Osteoblast (primary cell): ENCODE measurements around the gene CACNB2. TPM values are rescaled to one million over a fixed set of nuclear protein-coding genes. Genes with fewer than 3 reads are reported as not detected.

Experiments used
- DNase-seq: peaks from one replicate; pipeline ENCODE4 v3.0.0; 2011; ENCODE audit warnings: low spot score, mixed read lengths; ENCODE audit not compliant: insufficient read length; ENCODE audit errors: missing footprints
- H2AFZ ChIP-seq: 2 replicates; pipeline ENCODE4 v1.6.0; 2011; ENCODE audit warnings: mild to moderate bottlenecking, low read length
- H3K27ac ChIP-seq: 2 replicates; pipeline ENCODE4 v1.5.1; 2011; ENCODE audit warnings: mild to moderate bottlenecking, low read depth, low read length, moderate library complexity
- H3K27me3 ChIP-seq: 2 replicates; pipeline ENCODE4 v1.6.0; 2012; ENCODE audit warnings: mild to moderate bottlenecking, control low read depth, inconsistent platforms, low read length, moderate library complexity; ENCODE audit not compliant: insufficient read depth
- H3K36me3 ChIP-seq: 2 replicates; pipeline ENCODE4 v1.5.1; 2011; ENCODE audit warnings: mild to moderate bottlenecking, low read length, control low read depth, moderate library complexity; ENCODE audit not compliant: insufficient read depth
- H3K4me1 ChIP-seq: 2 replicates; pipeline ENCODE4 v1.5.1; 2011; ENCODE audit warnings: mild to moderate bottlenecking, low read length, control low read depth, moderate library complexity; ENCODE audit not compliant: insufficient read depth
- H3K4me2 ChIP-seq: 2 replicates; pipeline ENCODE4 v1.6.0; 2011; ENCODE audit warnings: mild to moderate bottlenecking, low read length; ENCODE audit not compliant: insufficient read depth
- H3K4me3 ChIP-seq: fragments of 200-600 bp; sonication (generic); 3 replicates; pipeline ENCODE4 v1.5.1; 2012; ENCODE audit warnings: mild to moderate bottlenecking, low read length, inconsistent platforms; ENCODE audit not compliant: insufficient read depth
- H3K79me2 ChIP-seq: 2 replicates; pipeline ENCODE4 v1.6.0; 2012; ENCODE audit warnings: mild to moderate bottlenecking, low read length, control low read depth, inconsistent platforms; ENCODE audit not compliant: insufficient read depth
- H3K9me3 ChIP-seq: 2 replicates; pipeline ENCODE4 v1.5.1; 2011; ENCODE audit warnings: low read depth, low read length, control low read depth
- H4K20me1 ChIP-seq: 2 replicates; pipeline ENCODE4 v1.6.0; 2012; ENCODE audit warnings: mild to moderate bottlenecking, low read length, control low read depth; ENCODE audit not compliant: insufficient read depth
- total RNA-seq: library from RNA; depleted of rRNA; stranded (reverse); fragments of >200 nt; gene quantifications from 2 replicates; pipeline ENCODE4 v1.2.3, GENCODE V29; 2012
- TF ChIP-seq, protein P1 (sequence below): IDR thresholded peaks from 2 replicates; pipeline ENCODE4 v1.5.1; 2011; ENCODE audit warnings: mild to moderate bottlenecking, low read depth, low read length, moderate library complexity; ENCODE audit errors: extremely low read depth

Gene CACNB2
- total RNA-seq, 1 donor = under 0.01 TPM

DNA sequence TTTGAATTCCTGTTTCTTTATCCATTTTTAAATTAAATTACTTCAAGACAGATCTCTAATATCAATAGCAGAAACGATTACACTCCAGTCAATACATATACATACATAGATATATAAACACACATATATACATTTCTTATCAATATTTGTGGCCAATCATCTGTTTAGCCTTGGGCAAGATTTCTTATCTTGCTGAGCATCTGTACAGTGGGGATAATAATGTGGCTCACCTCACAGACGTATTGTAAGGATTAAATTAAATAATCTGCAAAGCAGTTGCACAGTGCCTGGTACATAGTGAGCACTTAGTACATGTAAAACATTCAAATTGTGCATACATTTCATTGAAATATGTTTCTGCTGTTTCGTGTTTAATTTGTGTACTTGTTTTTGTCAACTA, 17.5 kb upstream of the CACNB2 start:
- Histone ChIP-seq H3K27ac (no peak overlapping the region), H3K36me3 (no peaks in the 10 kb centered on the region), H3K4me1 (no peaks in the 10 kb centered on the region), H3K79me2 (no peaks in the 10 kb centered on the region), H3K9me3 (no peaks in the 10 kb centered on the region), H2AFZ (no peak overlapping the region), H3K27me3 (peaks cover 5% of the 10 kb centered on the region), H3K4me2 (no peak overlapping the region), H3K4me3 (no peak overlapping the region), H4K20me1 (no peaks in the 10 kb centered on the region)
- TF ChIP-seq, protein P1, sequence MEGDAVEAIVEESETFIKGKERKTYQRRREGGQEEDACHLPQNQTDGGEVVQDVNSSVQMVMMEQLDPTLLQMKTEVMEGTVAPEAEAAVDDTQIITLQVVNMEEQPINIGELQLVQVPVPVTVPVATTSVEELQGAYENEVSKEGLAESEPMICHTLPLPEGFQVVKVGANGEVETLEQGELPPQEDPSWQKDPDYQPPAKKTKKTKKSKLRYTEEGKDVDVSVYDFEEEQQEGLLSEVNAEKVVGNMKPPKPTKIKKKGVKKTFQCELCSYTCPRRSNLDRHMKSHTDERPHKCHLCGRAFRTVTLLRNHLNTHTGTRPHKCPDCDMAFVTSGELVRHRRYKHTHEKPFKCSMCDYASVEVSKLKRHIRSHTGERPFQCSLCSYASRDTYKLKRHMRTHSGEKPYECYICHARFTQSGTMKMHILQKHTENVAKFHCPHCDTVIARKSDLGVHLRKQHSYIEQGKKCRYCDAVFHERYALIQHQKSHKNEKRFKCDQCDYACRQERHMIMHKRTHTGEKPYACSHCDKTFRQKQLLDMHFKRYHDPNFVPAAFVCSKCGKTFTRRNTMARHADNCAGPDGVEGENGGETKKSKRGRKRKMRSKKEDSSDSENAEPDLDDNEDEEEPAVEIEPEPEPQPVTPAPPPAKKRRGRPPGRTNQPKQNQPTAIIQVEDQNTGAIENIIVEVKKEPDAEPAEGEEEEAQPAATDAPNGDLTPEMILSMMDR = no peak
- no peak for DNase-seq

DNA sequence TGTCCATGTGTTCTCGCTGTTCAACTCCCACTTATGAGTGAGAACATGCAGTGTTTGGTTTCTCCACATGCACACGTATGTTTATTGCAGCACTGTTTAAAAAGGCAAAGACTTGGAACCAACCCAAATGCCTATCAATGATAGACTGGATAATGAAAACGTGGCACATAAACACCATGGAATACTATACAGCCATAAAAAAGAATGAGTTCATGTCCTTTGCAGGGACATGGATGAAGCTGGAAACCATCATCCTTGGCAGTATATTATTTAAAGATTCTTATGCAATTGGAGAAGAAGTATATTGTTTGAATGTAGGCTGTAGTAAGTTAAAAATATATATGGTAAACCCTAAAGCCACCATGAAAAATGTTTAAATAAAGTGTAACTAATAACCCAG, 7.2 kb upstream of the CACNB2 start:
- Histone ChIP-seq H3K27ac (no peak overlapping the region), H3K27me3 (peaks cover 5% of the 10 kb centered on the region), H3K4me3 (no peak overlapping the region), H2AFZ (no peak overlapping the region), H3K4me2 (no peak overlapping the region), H4K20me1 (no peaks in the 10 kb centered on the region), H3K79me2 (no peaks in the 10 kb centered on the region), H3K36me3 (no peaks in the 10 kb centered on the region), H3K9me3 (no peaks in the 10 kb centered on the region), H3K4me1 (no peaks in the 10 kb centered on the region)
- TF ChIP-seq, protein P1 = no peak
- DNase-seq = no peak

DNA sequence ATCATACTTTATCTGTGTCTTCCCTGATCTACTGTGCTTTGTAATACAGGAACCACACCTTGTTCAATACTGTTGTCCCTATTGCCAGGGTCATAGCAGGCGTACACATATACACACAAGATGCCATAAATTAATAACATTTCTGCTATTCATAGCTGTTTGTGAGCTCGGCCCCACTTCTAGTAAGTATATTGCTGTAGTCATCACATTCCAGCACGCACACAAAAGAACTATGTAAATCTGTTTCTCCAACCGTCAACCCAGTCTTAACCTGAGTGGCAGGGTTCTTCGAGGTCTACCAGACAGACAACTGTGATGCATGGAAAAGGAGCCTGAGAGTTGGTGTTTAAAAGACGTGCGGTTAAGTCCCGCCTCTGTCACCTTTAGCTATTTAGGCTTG, 5.7 kb upstream of the CACNB2 start:
- no peak overlapping the region for H3K27ac ChIP-seq
- H2AFZ ChIP-seq = no peak overlapping the region
- DNase-seq = no peak
- H3K27me3 ChIP-seq = peaks cover 9% of the 10 kb centered on the region
- no peaks in the 10 kb centered on the region for H3K9me3 ChIP-seq
- H4K20me1 ChIP-seq = no peaks in the 10 kb centered on the region
- TF ChIP-seq, protein P1 = no peak
- no peaks in the 10 kb centered on the region for H3K36me3 ChIP-seq
- H3K4me2 ChIP-seq = no peak overlapping the region
- H3K79me2 ChIP-seq = no peaks in the 10 kb centered on the region
- no peak overlapping the region for H3K4me3 ChIP-seq
- H3K4me1 ChIP-seq = no peaks in the 10 kb centered on the region

DNA sequence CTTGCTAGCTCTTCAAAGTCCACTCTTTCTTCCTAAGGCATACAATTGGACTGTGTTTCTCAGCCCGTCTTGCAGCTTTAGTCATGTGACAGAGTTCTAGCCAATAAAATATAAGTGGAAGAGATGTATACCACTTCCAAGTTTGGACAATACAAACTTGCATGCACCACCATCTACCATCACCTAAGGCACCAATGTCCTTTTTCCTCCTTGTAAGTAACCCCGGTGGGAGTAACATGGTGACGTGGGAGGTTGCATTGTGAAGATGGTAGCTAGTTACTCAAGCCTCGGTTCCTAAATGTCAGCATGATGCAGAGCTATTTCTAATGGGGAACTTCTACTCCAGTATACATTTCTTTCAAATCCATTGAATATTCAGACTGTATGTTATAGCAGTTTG, 5.3 kb upstream of the CACNB2 start:
- Histone ChIP-seq H3K9me3 (no peaks in the 10 kb centered on the region), H3K36me3 (no peaks in the 10 kb centered on the region), H3K27ac (no peak overlapping the region), H3K27me3 (peaks cover 13% of the 10 kb centered on the region), H3K4me3 (no peak overlapping the region), H3K4me1 (peaks cover 2% of the 10 kb centered on the region), H2AFZ (no peak overlapping the region), H3K4me2 (no peak overlapping the region), H3K79me2 (no peaks in the 10 kb centered on the region), H4K20me1 (no peaks in the 10 kb centered on the region)
- no peak for DNase-seq
- TF ChIP-seq, protein P1 = no peak
